Measurements from ENCODE around the gene PHACTR3.

DNA sequence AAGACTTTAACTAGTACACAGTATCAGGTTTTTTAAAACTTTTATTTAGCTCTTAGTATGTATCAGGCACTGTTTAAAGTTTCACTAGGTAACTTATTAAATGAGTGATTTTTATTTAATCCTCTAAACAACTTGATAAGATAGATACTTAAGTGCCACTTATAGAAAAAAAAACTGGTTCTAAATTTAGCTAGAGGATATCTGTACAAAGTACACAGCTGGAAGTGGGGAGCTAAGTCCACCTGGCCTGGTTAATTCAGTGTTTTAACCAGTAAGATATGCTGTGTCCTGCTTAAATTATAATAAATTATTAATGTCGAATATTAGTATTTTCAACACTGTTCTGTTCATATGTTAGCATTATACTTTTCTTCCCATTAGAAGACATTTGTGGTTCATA lies 291.6 kb downstream of the PHACTR3 start:
- TF ChIP-seq, protein P1, sequence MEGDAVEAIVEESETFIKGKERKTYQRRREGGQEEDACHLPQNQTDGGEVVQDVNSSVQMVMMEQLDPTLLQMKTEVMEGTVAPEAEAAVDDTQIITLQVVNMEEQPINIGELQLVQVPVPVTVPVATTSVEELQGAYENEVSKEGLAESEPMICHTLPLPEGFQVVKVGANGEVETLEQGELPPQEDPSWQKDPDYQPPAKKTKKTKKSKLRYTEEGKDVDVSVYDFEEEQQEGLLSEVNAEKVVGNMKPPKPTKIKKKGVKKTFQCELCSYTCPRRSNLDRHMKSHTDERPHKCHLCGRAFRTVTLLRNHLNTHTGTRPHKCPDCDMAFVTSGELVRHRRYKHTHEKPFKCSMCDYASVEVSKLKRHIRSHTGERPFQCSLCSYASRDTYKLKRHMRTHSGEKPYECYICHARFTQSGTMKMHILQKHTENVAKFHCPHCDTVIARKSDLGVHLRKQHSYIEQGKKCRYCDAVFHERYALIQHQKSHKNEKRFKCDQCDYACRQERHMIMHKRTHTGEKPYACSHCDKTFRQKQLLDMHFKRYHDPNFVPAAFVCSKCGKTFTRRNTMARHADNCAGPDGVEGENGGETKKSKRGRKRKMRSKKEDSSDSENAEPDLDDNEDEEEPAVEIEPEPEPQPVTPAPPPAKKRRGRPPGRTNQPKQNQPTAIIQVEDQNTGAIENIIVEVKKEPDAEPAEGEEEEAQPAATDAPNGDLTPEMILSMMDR (conservative IDR thresholded peaks at IDR 0.05; ENCODE audit: low read depth, low read length) = no peak
- no peak for TF ChIP-seq EZH2phosphoT487 (IDR thresholded peaks at IDR 0.05; ENCODE audit: borderline replicate concordance, low read length)
